Colon (tissue), 2 donors: ENCODE measurements around the gene TSHZ2.

Experiments
- FAIRE-seq: peaks from 2 replicates; lab custom pipeline; 2012; peaks lifted over from hg19 to GRCh38; lab: Jason Lieb, UNC
- donor health status: control.
- donor health status: control.

Gene TSHZ2

GRCh38 chr20:52972190-52972937 is at the start of gene TSHZ2:
TSS of gene TSHZ2 (plus strand) at chr20:52972358. CDS start at chr20:52973294, 936 bp downstream.
- no peak for FAIRE-seq

GRCh38 chr20:52922436-52922835 is 49.7 kb upstream of the TSHZ2 start:
- no peak for FAIRE-seq

GRCh38 chr20:52923123-52923937 is 48.8 kb upstream of the TSHZ2 start:
- FAIRE-seq, result no peak

- FAIRE-seq, result no peak
These were observed 47.5 kb upstream of the TSHZ2 start for GRCh38 chr20:52924411-52925271.

- FAIRE-seq, result no peak
These were observed 45.7 kb upstream of the TSHZ2 start for GRCh38 chr20:52926505-52926904.

- no peak for FAIRE-seq
These were observed 38.3 kb upstream of the TSHZ2 start for GRCh38 chr20:52933867-52934266.

- no peak for FAIRE-seq
These were observed 35.5 kb upstream of the TSHZ2 start for GRCh38 chr20:52936351-52937340.

GRCh38 chr20:52937591-52938100 is 34.5 kb upstream of the TSHZ2 start:
- FAIRE-seq, result no peak

- no peak for FAIRE-seq
These were observed 33.0 kb upstream of the TSHZ2 start for GRCh38 chr20:52939141-52939540.

GRCh38 chr20:52941808-52942207 is 30.4 kb upstream of the TSHZ2 start:
- FAIRE-seq, result no peak

GRCh38 chr20:52943185-52943841 is 28.8 kb upstream of the TSHZ2 start:
- no peak for FAIRE-seq

GRCh38 chr20:52945268-52945667 is 26.9 kb upstream of the TSHZ2 start:
- no peak for FAIRE-seq

- no peak for FAIRE-seq
These were observed 26.2 kb upstream of the TSHZ2 start for GRCh38 chr20:52945862-52946522.

GRCh38 chr20:52948491-52948890 is 23.7 kb upstream of the TSHZ2 start:
- no peak for FAIRE-seq

- no peak for FAIRE-seq
These were observed 19.1 kb upstream of the TSHZ2 start for GRCh38 chr20:52953020-52953419.

GRCh38 chr20:52954849-52955248 is 17.3 kb upstream of the TSHZ2 start:
- FAIRE-seq, result no peak

- FAIRE-seq, result no peak
These were observed 13.9 kb upstream of the TSHZ2 start for GRCh38 chr20:52958211-52958610.

GRCh38 chr20:52959125-52959524 is 13.0 kb upstream of the TSHZ2 start:
- FAIRE-seq, result no peak

GRCh38 chr20:52962183-52962582 is 10.0 kb upstream of the TSHZ2 start:
- no peak for FAIRE-seq

- FAIRE-seq, result no peak
These were observed 9.0 kb upstream of the TSHZ2 start for GRCh38 chr20:52963131-52963530.
